GM12892 (cell line): Measurements from ENCODE around the gene HDHD3.

ENCODE experiments used
- POLR2A ChIP-seq: IDR thresholded peaks from 2 replicates; pipeline ENCODE4 v1.6.1; 2011; ENCODE audit warnings: low read depth, low read length, control low read depth
- TAF1 ChIP-seq: IDR thresholded peaks from 2 replicates; pipeline ENCODE4 v1.6.1; 2011; ENCODE audit warnings: low read depth, mild to moderate bottlenecking, control low read depth, low read length, borderline replicate concordance

- TF ChIP-seq POLR2A, result peak; percentile 66; the same call in 1 of the 2 replicates
- TF ChIP-seq TAF1, result peak; percentile 66; the same call in 1 of the 2 replicates
Observed at GRCh38 chr9:113376634-113377567, at the start of gene HDHD3.
